AG10803 (cell line): Measurements from ENCODE around the gene P4HTM.

Source experiments
- DNase-seq: peaks from one replicate; pipeline ENCODE4 v3.0.0; 2010; ENCODE audit warnings: low read depth
- H3K4me3 ChIP-seq: 2 replicates; pipeline ENCODE4 v1.5.1; 2011; ENCODE audit warnings: mild to moderate bottlenecking, low read length, control low read depth
- CTCF ChIP-seq: conservative IDR thresholded peaks from 2 replicates; pipeline ENCODE4 v1.5.1; 2011; ENCODE audit warnings: mild to moderate bottlenecking, low read length, control low read depth, inconsistent platforms

Gene P4HTM, protein sequence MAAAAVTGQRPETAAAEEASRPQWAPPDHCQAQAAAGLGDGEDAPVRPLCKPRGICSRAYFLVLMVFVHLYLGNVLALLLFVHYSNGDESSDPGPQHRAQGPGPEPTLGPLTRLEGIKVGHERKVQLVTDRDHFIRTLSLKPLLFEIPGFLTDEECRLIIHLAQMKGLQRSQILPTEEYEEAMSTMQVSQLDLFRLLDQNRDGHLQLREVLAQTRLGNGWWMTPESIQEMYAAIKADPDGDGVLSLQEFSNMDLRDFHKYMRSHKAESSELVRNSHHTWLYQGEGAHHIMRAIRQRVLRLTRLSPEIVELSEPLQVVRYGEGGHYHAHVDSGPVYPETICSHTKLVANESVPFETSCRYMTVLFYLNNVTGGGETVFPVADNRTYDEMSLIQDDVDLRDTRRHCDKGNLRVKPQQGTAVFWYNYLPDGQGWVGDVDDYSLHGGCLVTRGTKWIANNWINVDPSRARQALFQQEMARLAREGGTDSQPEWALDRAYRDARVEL

GRCh38 chr3:48989796-48990635 is at the start of gene P4HTM:
P4HTM (plus strand) TSS chr3:48990241; CDS start chr3:48990257, 16 bp downstream.
- peak; percentile 93 for DNase-seq
- peak; percentile 52 for TF ChIP-seq CTCF
- H3K4me3 ChIP-seq = peak within 1 kb of the TSS; percentile 82

- no peak for DNase-seq
- no peak for TF ChIP-seq CTCF
- H3K4me3 ChIP-seq = no peak overlapping the region
Observed at GRCh38 chr3:48945432-48945831, 44.6 kb upstream of the P4HTM start.

DNA sequence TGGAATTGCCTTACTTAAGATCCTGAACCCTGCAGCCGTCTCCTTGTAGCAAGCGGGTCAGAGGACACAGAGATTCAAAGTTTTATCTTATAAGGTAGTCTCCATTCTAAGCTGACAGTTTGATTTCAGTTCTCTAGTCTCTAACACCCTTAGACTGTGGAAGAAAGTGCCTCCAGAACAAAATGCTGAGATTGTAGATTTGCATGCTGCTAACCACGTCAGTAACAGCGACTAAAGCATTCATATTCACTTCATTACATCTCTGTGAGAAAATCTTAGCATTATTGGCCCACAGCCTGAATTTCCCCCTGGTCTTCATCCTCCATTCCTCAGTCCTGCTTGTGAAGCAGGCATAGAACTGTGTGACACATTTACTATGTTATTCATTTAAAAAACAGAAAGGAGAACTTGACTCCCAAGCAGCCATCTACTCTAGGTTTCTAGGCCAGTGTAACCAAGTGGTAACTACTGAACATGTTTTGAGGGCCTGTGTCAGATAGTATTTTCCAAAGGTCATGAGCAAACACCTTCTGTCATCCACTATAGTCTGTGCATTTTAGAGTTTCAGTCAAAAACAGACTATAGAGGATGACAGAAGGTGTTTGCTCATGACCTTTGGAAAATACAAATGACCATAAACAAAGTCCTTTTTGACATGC is 44.0 kb upstream of the P4HTM start:
- no peak for TF ChIP-seq CTCF
- no peak overlapping the region for H3K4me3 ChIP-seq
- DNase-seq = no peak

DNA sequence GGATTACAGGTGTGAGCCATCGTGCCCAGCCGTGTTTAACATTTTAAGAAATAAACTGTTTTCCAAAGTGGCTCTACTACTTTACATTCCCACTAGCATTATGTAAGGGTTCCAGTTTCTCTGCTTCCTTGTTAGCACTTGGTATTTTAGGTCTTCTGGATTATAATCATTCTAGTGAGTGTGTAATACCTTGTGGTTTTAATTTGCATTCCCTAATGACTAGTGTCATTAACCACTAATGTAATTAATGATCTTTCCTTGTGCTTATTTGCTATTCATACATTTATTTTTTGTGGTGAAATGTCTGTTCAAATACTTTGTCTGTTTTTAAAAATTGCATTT is 40.7 kb upstream of the P4HTM start:
- H3K4me3 ChIP-seq = no peak overlapping the region
- no peak for TF ChIP-seq CTCF
- peak; percentile 44 for DNase-seq

GRCh38 chr3:48950051-48950450 is 40.0 kb upstream of the P4HTM start:
- no peak for DNase-seq
- H3K4me3 ChIP-seq = no peak overlapping the region
- TF ChIP-seq CTCF = no peak

DNA sequence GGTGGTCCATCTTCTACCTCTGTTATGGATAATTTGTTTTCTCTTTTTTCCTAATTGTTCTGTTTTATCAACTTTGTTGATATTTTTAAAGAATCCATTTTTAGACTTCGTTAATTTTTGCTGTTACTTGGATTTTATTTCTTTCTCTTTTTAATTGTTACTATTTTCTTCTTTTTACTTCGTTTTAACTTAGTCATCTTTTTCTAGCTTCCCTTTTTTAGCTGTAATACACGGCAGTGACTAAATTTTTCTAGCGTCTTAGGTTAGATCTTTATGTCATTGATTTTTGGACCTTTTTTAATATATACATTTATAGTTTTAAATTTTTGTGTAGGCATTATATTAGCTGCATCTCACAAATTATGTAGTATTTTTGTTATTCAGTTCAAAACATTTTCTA is 38.3 kb upstream of the P4HTM start:
- TF ChIP-seq CTCF = no peak
- H3K4me3 ChIP-seq = no peak overlapping the region
- DNase-seq = no peak
